SIG-M5 (cell line): ENCODE measurements around the gene SUGCT.

Source experiments
- DNase-seq: peaks from one replicate; lab custom pipeline; 2025; lab: John Stamatoyannopoulos, UW

SUGCT gene

DNA sequence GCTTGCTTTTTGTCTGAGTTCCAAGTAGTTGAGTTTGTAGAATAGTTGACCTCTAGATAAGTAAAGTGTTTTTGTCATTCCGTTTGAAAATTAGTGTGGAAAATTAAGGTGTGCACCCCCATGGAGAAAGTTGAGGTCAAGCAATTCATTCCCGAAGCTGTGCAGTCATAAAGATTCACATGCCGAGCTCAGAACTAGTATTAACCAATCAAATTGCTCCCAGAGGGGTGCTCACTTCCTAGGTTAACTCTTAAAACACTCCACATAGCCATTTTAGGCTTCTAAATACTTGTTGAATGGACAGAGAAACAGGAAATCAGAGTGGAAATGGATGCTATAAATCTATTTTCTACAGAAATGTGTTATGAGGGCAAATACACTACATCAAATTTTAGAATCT is 638.9 kb downstream of the SUGCT start:
- DNase-seq, result no peak

- no peak for DNase-seq
Observed at GRCh38 chr7:40775877-40776276, 641.1 kb downstream of the SUGCT start.

GRCh38 chr7:40777730-40778312 is 643.0 kb downstream of the SUGCT start:
- DNase-seq, result no peak

DNA sequence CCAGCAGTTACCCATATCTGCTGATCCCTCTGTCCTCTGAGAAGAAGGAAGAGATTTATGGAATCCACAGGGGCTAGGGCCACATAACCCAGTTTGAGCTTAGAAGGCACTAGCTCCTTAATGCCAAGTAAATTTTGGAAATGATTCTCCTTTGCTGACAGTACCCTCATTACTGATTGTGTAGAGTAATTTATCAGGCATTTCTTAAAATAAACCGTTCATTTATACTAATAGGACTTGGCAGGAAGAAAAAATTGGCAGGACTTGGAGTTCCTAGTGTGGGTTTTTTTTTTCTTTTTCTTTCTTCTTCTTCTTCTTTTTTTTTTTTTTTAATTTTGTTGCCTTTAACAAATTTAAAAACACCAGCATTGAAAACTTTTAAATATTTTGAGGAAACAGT is 645.7 kb downstream of the SUGCT start:
- DNase-seq, result no peak

DNA sequence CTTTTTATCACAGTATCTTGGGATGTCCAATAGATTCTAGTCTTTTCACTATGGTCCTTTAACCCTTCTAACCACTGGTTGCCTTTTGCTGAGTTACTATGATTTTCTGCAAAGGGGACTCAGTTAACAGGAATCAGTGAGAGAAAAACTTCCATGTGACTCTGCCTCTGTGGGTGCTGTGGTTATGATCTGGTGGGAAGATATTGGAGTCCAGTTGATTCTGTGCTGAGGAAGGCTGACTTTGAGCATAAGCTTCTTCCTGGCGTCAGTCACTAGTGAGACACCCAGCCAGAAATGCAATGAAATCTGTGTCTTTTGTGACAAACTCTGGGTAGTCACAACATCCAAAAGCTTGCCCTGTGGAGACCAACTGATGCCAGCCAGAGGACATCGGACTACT is 648.0 kb downstream of the SUGCT start:
- DNase-seq, result no peak

DNA sequence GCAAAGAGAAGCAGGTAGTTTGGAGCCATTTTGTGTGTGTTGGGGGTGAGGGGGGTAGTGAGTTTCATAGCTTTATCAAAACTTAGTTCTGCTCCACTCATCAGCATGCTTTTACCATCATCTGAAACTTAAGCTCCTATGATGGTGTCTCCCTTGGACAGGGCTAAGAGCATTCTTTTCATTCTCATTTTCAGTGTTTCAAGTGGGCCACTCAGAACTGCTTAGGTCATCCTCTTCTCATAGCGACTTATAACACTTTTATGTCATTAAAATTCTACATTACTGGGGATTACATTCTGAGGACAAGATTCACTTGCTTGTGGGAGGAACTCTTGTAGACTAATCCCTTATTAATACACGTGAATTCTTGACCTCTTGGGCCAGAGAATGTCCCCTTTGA is 649.4 kb downstream of the SUGCT start:
- DNase-seq, result no peak

GRCh38 chr7:40786909-40787308 is 652.1 kb downstream of the SUGCT start:
- DNase-seq, result no peak

DNA sequence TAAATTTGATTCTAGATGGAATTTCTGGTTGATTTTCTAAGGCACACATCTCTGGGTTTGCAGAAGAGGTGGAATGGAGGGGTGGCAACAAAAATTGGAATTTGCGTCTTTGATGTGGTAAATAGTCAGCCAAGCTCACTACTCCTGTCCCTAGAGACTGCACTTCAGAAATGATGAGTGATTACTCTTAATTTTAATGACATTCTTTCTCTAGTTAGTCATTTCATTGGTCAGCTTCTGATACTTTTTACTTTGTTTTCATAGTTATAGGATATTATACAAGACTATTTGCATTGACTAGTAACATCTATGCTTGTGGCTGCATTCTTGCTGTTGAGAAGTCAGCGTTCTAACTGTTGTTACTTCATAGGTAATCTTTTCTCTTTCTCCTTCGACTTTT is 658.3 kb downstream of the SUGCT start:
- DNase-seq, result no peak

- DNase-seq, result no peak
Observed at GRCh38 chr7:40795607-40796006, 660.8 kb downstream of the SUGCT start.

GRCh38 chr7:40796723-40797122 is 661.9 kb downstream of the SUGCT start:
- DNase-seq, result no peak

GRCh38 chr7:40798613-40799012 is 663.8 kb downstream of the SUGCT start:
- no peak for DNase-seq

GRCh38 chr7:40799493-40800403 is 664.9 kb downstream of the SUGCT start:
- no peak for DNase-seq

- no peak for DNase-seq
Observed at GRCh38 chr7:40800771-40801170, 666.0 kb downstream of the SUGCT start.

- peak; percentile 19 for DNase-seq
Observed at GRCh38 chr7:40802497-40802896, 667.7 kb downstream of the SUGCT start.

DNA sequence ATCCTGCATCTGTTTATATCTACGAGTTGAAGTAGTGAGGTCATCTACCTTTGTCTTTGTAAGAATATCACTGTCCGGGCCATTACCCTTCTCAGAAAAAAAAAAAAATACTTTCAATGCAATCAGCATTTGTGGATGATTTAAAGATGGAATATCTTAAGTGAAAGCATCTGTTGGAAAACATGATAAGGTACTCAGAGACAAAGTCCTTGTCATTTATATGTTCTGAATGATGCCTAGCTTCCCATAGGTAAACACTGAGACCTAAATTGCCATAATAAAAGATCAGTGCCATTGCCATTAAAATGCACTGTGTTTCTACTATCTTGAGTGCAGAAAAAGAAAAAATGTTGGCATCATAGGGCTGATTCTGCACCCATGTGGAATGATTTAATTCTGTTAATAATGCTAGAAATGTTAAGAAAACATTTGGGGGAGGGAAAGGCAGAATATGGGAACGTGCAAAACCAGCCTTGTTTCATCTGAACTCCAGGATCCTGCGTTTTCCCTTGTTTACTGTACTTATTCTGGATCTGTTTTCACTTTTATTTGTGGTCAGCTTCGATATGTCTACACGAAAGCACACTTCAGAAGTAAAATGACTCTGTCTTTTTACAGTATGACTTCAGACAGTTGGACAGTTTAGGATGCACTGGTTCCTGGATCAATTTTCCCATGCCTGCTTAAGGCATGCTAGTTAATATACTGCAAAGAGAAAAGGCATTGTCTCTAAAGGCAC is 669.8 kb downstream of the SUGCT start:
- no peak for DNase-seq

DNA sequence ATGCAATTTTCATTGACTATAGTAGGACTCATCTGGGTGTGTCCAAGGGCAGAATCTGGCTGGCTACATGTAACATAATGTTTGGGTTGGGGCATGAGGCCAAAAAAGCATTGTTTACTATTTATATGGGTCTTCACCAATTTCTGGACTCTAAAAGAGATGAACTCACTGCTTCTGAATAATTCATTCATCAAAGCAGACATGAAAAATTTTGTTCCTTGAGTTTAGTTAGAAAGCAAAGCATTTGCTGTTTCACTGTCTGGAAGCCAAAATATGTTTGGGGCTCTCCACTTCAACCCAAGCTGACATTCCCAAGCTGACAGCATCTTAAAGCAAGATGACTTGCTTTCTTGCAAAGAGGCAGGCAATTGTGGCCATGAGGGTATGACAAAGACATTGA is 670.6 kb downstream of the SUGCT start:
- DNase-seq, result no peak

DNA sequence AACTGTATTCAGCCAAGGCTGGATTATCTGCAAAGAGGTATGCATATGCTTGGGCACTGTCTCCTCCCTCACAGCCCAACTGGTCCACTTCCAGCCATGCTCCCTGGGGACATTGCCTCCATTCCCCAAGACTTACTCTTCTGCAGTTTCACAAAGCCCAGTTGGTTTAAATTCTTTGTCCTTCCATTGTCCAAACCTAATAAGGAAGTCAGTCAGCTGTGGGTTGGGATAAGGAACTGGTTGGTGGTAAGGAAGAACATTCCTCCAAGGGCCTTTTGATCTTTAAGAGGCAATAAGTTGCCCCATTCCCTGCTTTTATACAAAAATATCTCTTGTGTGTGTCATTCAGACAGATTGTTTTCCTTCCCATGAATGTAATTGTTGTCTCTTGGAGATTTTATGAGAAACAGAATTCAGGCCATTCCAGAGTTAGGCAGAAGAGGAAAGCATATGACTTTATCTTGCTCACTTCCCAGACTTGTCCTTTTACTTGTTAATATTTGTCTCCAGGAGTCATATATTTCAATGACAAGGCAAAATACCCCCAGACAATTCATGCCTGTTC is 673.7 kb downstream of the SUGCT start:
- no peak for DNase-seq

DNA sequence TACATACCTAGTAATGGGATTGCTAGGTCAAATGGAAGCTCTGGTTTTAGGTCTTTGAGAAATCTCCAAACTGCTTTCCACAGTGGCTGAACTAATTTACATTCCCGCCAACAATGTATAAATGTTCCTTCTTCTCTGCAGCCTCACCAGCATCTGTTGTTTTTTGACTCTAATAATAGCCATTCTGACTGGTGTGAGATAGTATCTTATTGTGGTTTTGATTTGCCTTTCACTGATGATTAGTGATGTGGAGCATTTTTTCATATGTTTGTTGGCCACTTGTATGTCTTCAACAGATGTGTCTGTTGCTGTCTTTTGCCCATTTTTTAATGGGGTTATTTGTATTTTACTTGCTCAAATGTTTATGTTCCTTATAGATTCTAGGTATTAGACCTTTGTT is 675.5 kb downstream of the SUGCT start:
- no peak for DNase-seq

- DNase-seq, result no peak
Observed at GRCh38 chr7:40811666-40812065, 676.9 kb downstream of the SUGCT start.

DNA sequence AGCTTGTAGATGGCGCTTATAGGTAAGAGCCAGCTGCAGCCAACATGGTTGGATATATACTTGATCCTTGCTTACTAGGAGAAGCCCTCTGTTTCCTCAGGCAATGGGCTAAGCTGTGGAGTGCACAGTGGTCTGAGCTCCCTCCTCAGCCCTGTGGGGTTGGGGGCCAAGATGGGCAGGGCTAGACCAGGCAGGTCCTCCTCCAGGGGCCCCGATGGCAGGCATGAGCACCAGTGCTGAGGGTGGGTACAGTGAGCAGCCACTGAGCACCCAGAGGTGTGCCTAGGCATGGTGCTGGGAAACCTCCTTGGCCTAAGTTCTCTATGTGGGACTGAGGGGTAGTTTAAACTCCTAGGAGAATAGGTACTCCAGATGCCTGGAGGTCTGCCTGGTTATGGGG is 680.2 kb downstream of the SUGCT start:
- DNase-seq, result no peak

DNA sequence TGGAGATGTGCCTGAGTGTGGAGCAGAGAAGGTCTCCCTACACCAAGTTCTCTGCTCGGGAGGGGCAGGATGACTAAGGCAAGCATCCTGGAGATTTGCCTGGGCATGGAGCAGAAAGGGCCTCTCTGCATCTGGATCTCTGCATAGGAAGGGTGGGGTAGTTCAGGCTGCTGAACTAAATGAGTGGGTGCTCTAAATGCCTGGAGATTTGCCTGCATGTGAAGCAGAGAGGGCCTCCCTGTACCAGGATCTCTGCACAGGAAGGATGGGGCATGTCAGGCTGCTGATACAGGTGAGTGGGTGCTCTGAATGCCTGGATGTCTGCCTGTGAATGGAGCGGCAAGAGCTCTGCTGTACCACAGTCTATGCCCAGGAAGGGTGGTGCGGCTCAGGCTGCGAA is 680.7 kb downstream of the SUGCT start:
- no peak for DNase-seq

DNA sequence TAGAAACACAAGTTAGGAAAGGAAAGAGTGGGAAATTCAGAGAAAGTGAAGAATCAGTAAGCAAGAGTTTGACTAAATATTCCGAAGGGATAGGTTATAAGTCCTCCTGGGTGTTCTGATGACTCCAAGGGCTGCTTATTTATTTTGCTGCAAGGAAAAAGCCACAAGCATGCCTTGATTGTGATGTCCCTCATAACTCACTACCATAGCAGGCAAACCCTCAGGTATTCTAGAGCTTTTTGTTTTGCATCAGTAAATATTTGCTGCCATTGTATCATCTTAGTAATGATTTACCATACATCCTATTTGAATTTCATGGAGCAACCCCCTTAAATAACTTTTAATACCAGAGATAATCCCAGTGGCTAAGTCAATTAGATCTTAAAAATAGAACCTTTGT is 688.1 kb downstream of the SUGCT start:
- no peak for DNase-seq

DNA sequence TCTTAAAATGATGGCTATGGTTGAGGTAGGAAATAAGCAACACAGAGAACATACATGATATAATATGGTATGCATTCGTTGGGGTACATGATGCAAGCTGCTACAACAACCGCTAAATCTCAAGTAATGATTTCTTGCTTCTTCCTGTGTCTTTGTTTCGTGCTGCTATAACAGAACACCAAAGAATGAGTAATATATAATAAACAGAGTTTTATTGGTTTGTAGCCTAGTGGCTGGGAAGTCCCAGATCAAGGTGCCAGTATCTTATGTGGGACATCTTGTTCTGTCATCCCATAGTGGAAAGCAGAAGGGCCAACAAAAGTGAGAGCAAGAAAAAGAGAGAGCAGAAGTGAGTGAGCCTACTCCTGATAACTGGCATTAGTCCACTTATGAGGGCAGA is 689.7 kb downstream of the SUGCT start:
- DNase-seq, result no peak
